ENCODE measurements around the gene FAM89B.

FAM89B gene

DNA sequence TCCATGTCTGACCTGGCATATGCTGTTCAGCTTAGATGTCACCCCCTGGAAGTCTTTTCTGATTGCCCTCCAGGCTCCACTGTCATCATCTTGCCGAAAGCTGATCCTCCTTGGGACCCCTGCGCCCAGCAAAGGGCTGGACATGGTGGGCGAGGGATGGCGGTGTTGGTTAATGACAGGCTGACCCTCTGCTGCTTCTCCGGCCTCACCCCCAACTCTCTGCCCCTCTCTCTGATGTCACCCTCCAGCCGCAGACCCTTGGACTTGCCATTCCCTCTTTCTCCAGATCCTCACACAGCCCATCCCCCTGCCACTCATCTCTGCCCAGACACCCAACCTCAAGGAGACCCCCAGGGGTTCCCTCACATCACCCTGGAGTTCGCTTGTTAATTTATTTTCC lies 5.8 kb downstream of the FAM89B start:
- ATAC-seq (ENCODE audit: low read depth) (no peak), DNase-seq (ENCODE audit: low spot score) (no peak)
- no peak for TF ChIP-seq CTCF (IDR thresholded peaks at IDR 0.05; ENCODE audit: poor library complexity, severe bottlenecking)
- Histone ChIP-seq H3K27me3 (ENCODE audit: insufficient read depth, poor library complexity, severe bottlenecking) (no peaks in the 10 kb centered on the region), H3K9me3 (ENCODE audit: severe bottlenecking) (no peaks in the 10 kb centered on the region), H3K4me3 (ENCODE audit: severe bottlenecking) (no peak overlapping the region), H3K27ac (ENCODE audit: poor library complexity, severe bottlenecking) (peak overlapping the region; percentile 86), H3K4me1 (ENCODE audit: insufficient read depth, poor library complexity, severe bottlenecking) (peaks cover 14% of the 10 kb centered on the region), H3K36me3 (ENCODE audit: low read depth) (peaks cover 39% of the 10 kb centered on the region)

- Histone ChIP-seq H3K9me3 (ENCODE audit: severe bottlenecking) (no peaks in the 10 kb centered on the region), H3K4me3 (ENCODE audit: severe bottlenecking) (no peak overlapping the region), H3K4me1 (ENCODE audit: insufficient read depth, poor library complexity, severe bottlenecking) (peaks cover 9% of the 10 kb centered on the region), H3K36me3 (ENCODE audit: low read depth) (peaks cover 36% of the 10 kb centered on the region), H3K27me3 (ENCODE audit: insufficient read depth, poor library complexity, severe bottlenecking) (no peaks in the 10 kb centered on the region), H3K27ac (ENCODE audit: poor library complexity, severe bottlenecking) (no peak overlapping the region)
- DNase-seq (ENCODE audit: low spot score), result no peak
- ATAC-seq (ENCODE audit: low read depth), result no peak
- TF ChIP-seq CTCF (IDR thresholded peaks at IDR 0.05; ENCODE audit: poor library complexity, severe bottlenecking), result no peak
Observed at GRCh38 chr11:65578667-65579066, 6.3 kb downstream of the FAM89B start.

DNA sequence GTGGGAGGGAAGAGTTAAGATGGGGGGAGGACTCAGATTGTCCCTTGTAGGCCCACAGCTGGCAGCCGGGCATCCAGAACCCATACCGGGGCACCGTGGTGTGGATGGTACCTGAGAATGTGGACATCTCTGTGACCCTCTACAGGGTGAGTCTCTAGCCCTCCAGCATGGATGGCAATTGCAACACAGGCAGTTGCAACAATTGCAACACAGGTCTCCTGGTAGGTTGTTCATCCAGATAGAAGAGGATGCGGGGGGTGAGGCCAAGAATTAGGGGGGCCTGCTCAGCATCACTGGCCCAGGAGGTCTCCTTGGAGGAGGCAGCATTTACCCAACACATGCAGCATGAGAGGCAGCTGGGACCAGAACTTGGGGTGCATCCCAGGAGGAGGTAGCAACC lies 7.0 kb downstream of the FAM89B start:
- Histone ChIP-seq H3K27ac (ENCODE audit: poor library complexity, severe bottlenecking) (no peak overlapping the region), H3K27me3 (ENCODE audit: insufficient read depth, poor library complexity, severe bottlenecking) (no peaks in the 10 kb centered on the region), H3K4me1 (ENCODE audit: insufficient read depth, poor library complexity, severe bottlenecking) (peaks cover 6% of the 10 kb centered on the region), H3K9me3 (ENCODE audit: severe bottlenecking) (no peaks in the 10 kb centered on the region), H3K36me3 (ENCODE audit: low read depth) (peaks cover 38% of the 10 kb centered on the region), H3K4me3 (ENCODE audit: severe bottlenecking) (no peak overlapping the region)
- DNase-seq (ENCODE audit: low spot score) (no peak), ATAC-seq (ENCODE audit: low read depth) (no peak)
- no peak for TF ChIP-seq CTCF (IDR thresholded peaks at IDR 0.05; ENCODE audit: poor library complexity, severe bottlenecking)

DNA sequence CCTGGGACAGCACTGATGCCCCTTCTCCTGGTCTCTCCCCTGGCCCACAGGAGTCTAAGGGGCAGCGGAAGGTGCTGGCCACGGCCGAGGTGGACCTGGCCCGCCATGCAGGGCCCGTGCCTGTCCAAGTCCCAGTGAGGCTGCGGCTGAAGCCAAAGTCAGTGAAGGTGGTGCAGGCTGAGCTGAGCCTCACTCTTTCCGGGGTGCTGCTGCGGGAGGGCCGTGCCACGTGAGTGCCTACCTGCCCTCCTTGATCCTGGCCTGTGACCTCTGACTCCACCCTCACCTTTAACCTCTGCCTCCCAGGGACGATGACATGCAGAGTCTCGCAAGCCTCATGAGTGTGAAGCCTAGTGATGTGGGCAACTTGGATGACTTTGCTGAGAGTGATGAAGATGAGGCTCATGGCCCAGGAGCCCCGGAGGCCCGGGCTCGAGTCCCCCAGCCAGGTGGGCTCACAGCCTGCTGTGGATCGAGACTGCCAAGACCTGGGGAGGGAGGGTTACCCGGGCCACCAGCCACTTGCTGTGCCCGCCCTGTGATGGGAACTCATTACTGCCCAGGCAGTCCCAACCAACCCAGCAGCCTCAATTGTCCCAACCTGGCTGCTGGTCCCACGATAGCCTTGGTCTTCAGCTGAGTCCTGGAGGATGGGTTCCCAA lies 7.8 kb downstream of the FAM89B start:
- peaks cover 44% of the 10 kb centered on the region for H3K36me3 ChIP-seq (ENCODE audit: low read depth)

More for the DNA sequence above, 7.8 kb downstream of the FAM89B start:
- H3K27ac ChIP-seq (ENCODE audit: poor library complexity, severe bottlenecking), result no peak overlapping the region
- ATAC-seq (ENCODE audit: low read depth) (no peak), DNase-seq (ENCODE audit: low spot score) (peak; percentile 60)
- H3K4me1 ChIP-seq (ENCODE audit: insufficient read depth, poor library complexity, severe bottlenecking), result peaks cover 6% of the 10 kb centered on the region
- H3K4me3 ChIP-seq (ENCODE audit: severe bottlenecking), result no peak overlapping the region
- H3K27me3 ChIP-seq (ENCODE audit: insufficient read depth, poor library complexity, severe bottlenecking), result no peaks in the 10 kb centered on the region
- no peaks in the 10 kb centered on the region for H3K9me3 ChIP-seq (ENCODE audit: severe bottlenecking)
- TF ChIP-seq CTCF (IDR thresholded peaks at IDR 0.05; ENCODE audit: poor library complexity, severe bottlenecking), result no peak
